ENCODE measurements around the gene VENTX. TPM values are rescaled to one million over a fixed set of nuclear protein-coding genes. Genes with fewer than 3 reads are reported as not detected.

VENTX gene
- total and polyA plus RNA-seq, 2 of the 4 experiments (the other 2 are of a cell fraction): not detected

- H2BK120ac ChIP-seq (ENCODE audit: low read depth, low read length): no peak overlapping the region
- peaks cover 5% of the 10 kb centered on the region; the same call in 1 of the 2 replicates for H3K4me1 ChIP-seq (ENCODE audit: control insufficient read depth, insufficient read depth, low read length)
- H3K36me3 ChIP-seq (ENCODE audit: control insufficient read depth, insufficient read depth, low read length): no peaks in the 10 kb centered on the region
- in situ Hi-C loops (cut with MboI; ENCODE audit: low sequenced_read_pairs) (no loop called here), dilution Hi-C loops (cut with HindIII; ENCODE audit: low sequenced_read_pairs, unreplicated experiment) (no loop called here), intact Hi-C loops (cut with micrococcal nuclease) (no loop called here)
- H3K9me3 ChIP-seq (ENCODE audit: control insufficient read depth, insufficient read depth, low read length): peaks cover 4% of the 10 kb centered on the region; the same call in 1 of the 2 replicates
- no peak overlapping the region for H4K91ac ChIP-seq (ENCODE audit: insufficient read depth, low read depth, low read length)
- no peak overlapping the region for H3K23ac ChIP-seq (ENCODE audit: low read depth, low read length)
- H2BK5ac ChIP-seq (ENCODE audit: low read depth, low read length, poor library complexity, severe bottlenecking): no peak overlapping the region
- H3K79me1 ChIP-seq (ENCODE audit: low read depth in 1 of 2, low read length in 2 of 2): no peaks in the 10 kb centered on the region
- no peak overlapping the region for H3K4me2 ChIP-seq (ENCODE audit: low read depth, low read length)
- H4K20me1 ChIP-seq (ENCODE audit: insufficient read depth, low read length): no peaks in the 10 kb centered on the region
- WGBS, 2 experiments (ENCODE audit: extremely low coverage in 2 of 2, insufficient read length in 1 of 2): 3% methylated on average over 10 of the region's 18 CpGs; no CpG with 5 or more reads in 1 of the 2 experiments
- no peak overlapping the region for H3K9ac ChIP-seq (ENCODE audit: low read depth, low read length)
- H2AFZ ChIP-seq (replicated peaks; ENCODE audit: low read length, poor library complexity): no peak overlapping the region
- H3K27me3 ChIP-seq (ENCODE audit: control insufficient read depth, insufficient read depth, low read length): peaks cover 81% of the 10 kb centered on the region
- H3K27ac ChIP-seq (ENCODE audit: insufficient read depth, low read length): no peak overlapping the region
- H3K14ac ChIP-seq (replicated peaks; ENCODE audit: low read depth, low read length): no peak overlapping the region
- no peak overlapping the region for H4K8ac ChIP-seq (ENCODE audit: low read depth in 2 of 2, low read length in 2 of 2)
- no peak; the same call in 1 of the 2 replicates for ATAC-seq (ENCODE audit: low read depth)
- H4K5ac ChIP-seq (ENCODE audit: low read depth, low read length): no peak overlapping the region
- ChIA-PET POLR2A (ENCODE audit: unreplicated experiment) (no interaction called here), CTCF (no interaction called here)
- H2BK15ac ChIP-seq (ENCODE audit: low read depth, low read length): no peak overlapping the region
- no peak overlapping the region for H3K4me3 ChIP-seq (ENCODE audit: insufficient read depth, low read depth, low read length)
- H3K4ac ChIP-seq (ENCODE audit: low read depth, low read length): no peak overlapping the region
- no peak overlapping the region for H2BK20ac ChIP-seq (ENCODE audit: low read depth, low read length)
- no peak overlapping the region for H3K18ac ChIP-seq (ENCODE audit: low read depth, low read length)
- TF ChIP-seq SMC3 (IDR thresholded peaks at IDR 0.05; ENCODE audit: low read depth, low read length) (no peak), RAD21 (IDR thresholded peaks at IDR 0.05; ENCODE audit: low read length) (no peak), MAFK (IDR thresholded peaks at IDR 0.05; ENCODE audit: low read depth, low read length) (no peak), CTCF (conservative IDR thresholded peaks at IDR 0.05; ENCODE audit: low read depth, low read length) (no peak), POLR2A (IDR thresholded peaks at IDR 0.05; ENCODE audit: low read depth, low read length) (no peak), NFE2L2 (IDR thresholded peaks at IDR 0.05; ENCODE audit: low read depth, low read length) (no peak), RFX5 (IDR thresholded peaks at IDR 0.05; ENCODE audit: low read depth, low read length) (no peak), MXI1 (IDR thresholded peaks at IDR 0.05; ENCODE audit: borderline replicate concordance, low read depth, low read length) (no peak), CEBPB (IDR thresholded peaks at IDR 0.05; ENCODE audit: low read depth, low read length) (no peak), ELK1 (IDR thresholded peaks at IDR 0.05; ENCODE audit: borderline replicate concordance, low read depth, low read length) (no peak)
- TF ChIP-seq, protein P1, sequence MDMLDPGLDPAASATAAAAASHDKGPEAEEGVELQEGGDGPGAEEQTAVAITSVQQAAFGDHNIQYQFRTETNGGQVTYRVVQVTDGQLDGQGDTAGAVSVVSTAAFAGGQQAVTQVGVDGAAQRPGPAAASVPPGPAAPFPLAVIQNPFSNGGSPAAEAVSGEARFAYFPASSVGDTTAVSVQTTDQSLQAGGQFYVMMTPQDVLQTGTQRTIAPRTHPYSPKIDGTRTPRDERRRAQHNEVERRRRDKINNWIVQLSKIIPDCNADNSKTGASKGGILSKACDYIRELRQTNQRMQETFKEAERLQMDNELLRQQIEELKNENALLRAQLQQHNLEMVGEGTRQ (IDR thresholded peaks at IDR 0.05; ENCODE audit: low read depth, low read length): no peak
- H2AK9ac ChIP-seq (replicated peaks; ENCODE audit: low read depth, low read length, poor library complexity): no peak overlapping the region
- BruUV-seq (replicated peaks): no TSS peak
- no peaks in the 10 kb centered on the region for H3K9me1 ChIP-seq (ENCODE audit: insufficient read depth, low read length)
- no peak overlapping the region for H2AK5ac ChIP-seq (ENCODE audit: low read depth, low read length)
- no peak overlapping the region for H3K56ac ChIP-seq (ENCODE audit: extremely low read depth, insufficient read depth, low read length)
- no peak for DNase-seq
These were observed 1.7 kb upstream of the VENTX start for GRCh38 chr10:133235932-133236331.
